GM19468 (cell line): ENCODE results near the gene ZNF324.

Source experiments
- ATAC-seq: cut with Tn5 transposase; IDR thresholded peaks from one replicate; pipeline ENCODE4 v1.9.1; 2021; ENCODE audit warnings: mild to moderate bottlenecking, moderate library complexity, moderate number of reproducible peaks; ENCODE audit not compliant: unreplicated experiment; ENCODE audit errors: extremely low read depth

Gene ZNF324

DNA sequence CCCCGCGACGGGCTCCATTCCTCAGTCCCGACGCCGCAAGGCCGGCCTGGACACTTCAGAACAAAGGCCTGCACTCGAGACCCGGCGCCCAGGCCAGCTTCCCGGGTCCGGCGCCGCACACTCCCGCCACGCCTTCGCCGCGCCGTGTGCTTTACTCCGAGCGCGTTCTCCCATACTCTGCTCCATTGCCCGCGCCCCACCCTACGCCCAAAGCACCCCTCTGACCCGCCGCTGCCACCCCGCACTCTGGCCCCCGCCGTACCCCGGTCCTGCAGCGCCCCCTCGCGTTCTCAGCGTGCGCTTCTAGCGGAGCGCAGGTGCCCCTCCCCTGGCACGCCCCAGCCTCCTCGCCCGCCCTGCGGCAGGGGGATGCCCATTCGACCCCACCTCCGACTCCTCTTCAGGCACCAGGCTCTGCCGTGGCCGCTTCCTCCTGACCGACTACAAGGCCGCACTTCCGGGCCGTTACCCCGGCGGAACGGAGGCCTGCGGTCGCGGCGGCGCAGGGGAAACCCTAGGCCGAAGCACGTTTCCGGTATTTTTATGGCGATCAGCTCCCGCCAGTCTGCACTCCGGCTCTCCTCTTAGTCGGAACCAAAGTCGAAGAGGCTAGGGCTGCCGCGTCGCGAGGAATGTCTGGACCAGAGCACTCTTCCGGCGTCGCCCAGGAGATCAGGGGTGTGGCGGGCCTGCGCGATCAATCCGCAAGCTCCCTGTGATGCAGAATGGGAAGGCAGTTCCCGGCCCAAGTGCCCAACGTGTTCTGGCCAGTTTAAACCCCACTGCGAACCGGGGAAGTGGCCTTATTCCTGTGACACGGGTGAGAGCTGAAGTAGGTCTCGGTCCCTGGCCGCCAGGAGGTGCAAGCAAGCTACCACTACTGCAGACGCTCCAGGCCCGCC, 52.7 kb downstream of the ZNF324 start, which contains the start of gene ZBTB45:
Gene ZBTB45 (minus strand): TSS at position 456 of the 902 bp plus-strand sequence. CDS start 2,137 bp downstream, outside the sequence.
- ATAC-seq, result peak; percentile 73

DNA sequence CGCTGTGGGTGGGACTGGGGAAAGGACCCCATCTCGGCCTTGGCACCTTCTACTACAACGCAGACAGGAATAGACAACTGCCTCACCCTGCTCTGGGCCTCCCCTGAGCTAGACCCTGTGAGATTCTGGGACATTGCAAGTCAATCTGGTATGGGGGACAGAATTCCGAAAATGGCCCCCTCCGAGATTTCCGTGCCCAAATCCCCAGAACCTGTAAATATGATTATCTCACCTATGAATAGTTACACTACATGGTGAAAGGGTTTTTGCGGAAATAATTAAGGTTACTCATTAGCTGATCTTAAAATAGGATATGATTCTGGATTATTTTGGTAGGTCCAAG, 53.3 kb downstream of the ZNF324 start:
- no peak for ATAC-seq

DNA sequence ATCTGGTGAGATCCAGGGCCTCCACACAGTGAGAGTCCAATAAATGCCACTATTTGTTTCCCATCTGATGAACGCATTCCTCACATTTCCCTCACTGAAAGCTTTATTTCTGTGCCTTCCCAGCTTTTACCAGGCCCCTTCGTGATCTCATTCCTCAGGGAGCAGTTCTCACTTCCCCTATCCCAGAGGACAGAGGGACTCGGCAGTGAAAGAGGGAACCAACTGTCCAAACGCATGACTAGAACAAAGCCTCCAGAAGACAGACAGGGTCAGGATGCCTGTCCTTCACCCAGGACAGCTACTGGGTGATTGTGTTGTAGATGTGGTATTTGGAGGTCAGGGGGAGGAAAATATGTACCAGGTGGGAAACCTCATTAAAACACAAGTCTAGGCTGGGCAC, 54.8 kb downstream of the ZNF324 start:
- ATAC-seq, result no peak

- no peak for ATAC-seq
These were observed 55.8 kb downstream of the ZNF324 start for GRCh38 chr19:58522709-58523108.
